HT1080 (cell line): ENCODE results near the gene DYNLT3. TPM values are rescaled to one million over a fixed set of nuclear protein-coding genes. Genes with fewer than 3 reads are reported as not detected.

Experiments used
- small RNA-seq: library from RNA; depleted of rRNA; stranded (forward); fragments of <200 nt; gene quantifications from one replicate; pipeline ENCODE3, GENCODE V24; 2014
- total RNA-seq: library from RNA; depleted of rRNA; stranded (reverse); fragments of >200 nt; shearing (Covaris generic); gene quantifications from 2 replicates; pipeline ENCODE4 v1.2.3, GENCODE V29; 2014; rRNA removed

The DYNLT3 gene
- total RNA-seq, 1 experiment from 2014 or later: 20.7 TPM

Small RNAs within 50 kb of the gene (small RNA-seq; reads per million reads assigned to genes)
- not detected for gene RNU6-49P

Other genes with a start within 250 kb of the DYNLT3 start
- gene XK, start 161.8 kb downstream of the DYNLT3 start, total RNA-seq: 1.5 and 1.8 TPM in 2 replicates
- gene CYBB, start 67.5 kb downstream of the DYNLT3 start, total RNA-seq: 0.13 TPM in 1 of 2 replicates, not detected in the other
- 1.3 and 1.9 TPM in 2 replicates for gene SYTL5, start 159.0 kb upstream of the DYNLT3 start, total RNA-seq